ENCODE measurements around the gene CPOX.
A peak's percentile ranks its signal among the peaks of the same experiment; 100 is the strongest.

CPOX gene

GRCh38 chr3:98596541-98597500 lies 3.4 kb upstream of the CPOX start:
- DNase-seq, result peak; percentile 3

DNA sequence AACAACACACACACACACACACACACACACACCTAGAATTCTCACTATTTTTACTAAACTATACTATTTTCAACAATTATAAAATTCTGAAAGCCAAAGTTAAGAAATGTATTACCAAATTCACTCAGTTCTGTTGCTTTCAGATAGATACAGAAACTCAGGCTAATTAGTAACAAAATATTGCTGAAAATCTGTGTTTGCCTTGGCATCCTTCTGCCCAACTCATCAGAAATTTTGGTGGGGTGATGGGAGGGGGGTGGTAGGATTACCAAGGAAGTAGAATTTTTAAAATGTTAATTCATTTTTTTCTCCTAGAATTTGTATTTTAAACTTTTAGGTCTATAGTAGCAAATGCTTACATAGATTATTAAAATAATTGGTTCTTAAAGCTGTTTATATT lies 2.7 kb upstream of the CPOX start:
- no peak for DNase-seq

DNA sequence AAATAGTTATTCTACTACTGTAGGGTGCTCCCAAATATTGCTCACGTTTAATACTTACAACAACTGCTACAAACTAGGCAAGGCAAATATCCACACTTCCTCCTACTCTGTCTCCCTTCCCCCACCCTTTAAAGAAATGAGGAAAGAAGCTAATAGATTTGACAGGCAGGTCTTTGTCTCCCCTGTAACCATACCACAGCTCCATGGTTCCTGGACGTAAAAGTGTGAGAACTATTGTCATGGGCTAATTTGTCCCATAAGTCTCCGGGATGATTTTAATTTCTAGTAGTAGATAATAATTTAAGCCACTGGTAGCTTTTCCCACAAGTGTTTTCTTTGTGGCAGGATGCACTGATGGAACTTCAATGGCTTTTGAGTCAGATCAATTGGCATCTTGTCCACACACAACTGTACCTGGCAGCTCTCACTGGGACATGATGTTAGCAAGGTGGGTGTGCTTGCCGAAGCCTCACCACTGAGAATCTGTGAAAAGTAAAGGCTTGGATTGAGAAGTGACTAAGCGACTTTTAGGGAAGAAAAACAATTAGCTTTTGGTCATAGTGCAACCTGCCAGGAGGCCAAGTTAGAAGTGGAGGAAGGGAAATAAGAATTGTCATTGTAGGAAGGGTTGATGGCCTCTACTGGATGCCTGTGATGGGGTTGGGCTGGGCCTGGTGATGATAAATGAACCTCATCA lies 1.4 kb upstream of the CPOX start:
- DNase-seq, result no peak

DNA sequence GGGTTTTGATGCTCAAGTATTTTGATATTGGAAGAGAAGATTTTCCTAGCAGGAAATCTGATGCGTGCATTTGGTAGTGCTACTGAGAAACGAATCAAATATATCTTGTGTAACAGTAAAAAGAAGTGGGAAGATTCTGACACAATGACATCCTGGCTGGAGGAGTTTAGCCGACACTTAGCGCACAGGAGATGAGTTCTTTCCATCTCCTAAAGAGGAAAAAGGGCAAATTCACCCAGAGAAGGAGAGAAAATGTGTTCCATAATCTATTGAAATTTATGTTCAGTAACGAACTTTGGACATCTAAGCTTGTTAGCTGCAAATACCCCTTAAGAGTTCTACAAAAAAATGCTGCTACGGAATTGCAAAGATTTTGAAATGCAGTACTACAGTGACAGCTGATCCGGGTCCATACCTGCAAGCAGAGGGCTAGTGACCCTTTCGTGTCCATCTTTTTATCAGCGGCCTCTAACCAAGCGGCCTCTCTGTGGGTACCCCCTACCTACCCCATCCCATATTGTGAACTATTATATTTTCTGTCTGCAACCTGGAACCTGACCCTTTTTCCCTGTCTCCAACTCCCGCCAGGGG lies 971 bp downstream of the CPOX start:
- DNase-seq, result no peak

- no peak for DNase-seq
Observed at GRCh38 chr3:98589331-98590036, 3.9 kb downstream of the CPOX start.

DNA sequence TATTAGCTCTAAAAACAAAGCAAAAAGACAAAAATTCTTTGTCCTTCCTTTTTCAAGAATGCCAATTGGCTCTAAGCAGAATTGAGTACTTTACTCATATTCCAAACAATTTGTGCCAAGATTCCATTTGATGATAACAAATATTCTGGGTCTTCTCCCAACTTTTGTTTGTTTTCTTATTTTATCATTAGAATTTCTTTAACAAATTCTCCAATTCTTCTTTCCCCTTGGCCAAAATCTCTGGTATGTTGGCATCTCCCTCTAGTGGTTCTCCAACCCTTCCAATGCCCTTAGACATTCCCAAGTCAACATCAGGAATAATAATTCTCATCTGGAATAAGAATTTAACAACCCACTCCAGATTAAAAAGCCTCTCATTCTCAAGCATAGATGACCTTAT lies 5.3 kb downstream of the CPOX start:
- DNase-seq, result no peak

DNA sequence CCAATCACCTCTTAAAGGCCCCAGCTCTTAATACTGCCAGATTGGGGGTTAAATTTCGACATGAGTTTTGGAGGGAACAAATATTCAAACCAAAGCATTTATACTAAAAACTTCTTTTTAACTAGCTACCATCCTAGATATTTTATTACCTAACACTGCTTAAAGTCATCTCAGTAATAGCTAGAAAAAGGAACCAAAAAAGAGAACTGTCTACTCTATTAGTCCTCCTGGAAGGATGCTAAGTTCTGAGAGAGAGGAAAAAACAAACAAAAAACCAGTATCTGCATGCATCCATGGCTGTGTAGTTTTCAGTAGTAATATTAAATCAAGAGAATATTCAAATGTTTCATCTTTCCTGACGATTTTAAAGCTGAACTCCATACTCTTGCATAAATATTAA lies 5.8 kb downstream of the CPOX start:
- no peak for DNase-seq

DNA sequence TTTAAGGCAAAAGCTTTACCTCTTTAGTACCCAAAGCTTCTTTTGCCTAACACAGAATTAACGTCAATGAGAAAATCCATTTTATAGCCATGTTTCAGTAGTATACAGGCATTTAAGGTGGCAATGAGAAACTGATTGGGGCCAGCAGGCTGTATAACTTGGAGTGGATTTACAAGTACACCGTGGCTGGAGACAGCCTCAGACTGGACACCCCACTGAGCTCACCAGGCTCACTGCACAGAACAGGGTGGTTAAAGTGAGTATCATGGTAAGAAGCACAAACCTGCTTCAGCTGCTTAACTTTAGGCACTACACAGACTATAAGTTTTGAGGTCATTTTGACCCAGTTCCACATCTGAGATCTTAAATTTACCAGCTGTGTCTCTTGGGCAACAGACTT lies 8.9 kb downstream of the CPOX start:
- DNase-seq, result no peak

DNA sequence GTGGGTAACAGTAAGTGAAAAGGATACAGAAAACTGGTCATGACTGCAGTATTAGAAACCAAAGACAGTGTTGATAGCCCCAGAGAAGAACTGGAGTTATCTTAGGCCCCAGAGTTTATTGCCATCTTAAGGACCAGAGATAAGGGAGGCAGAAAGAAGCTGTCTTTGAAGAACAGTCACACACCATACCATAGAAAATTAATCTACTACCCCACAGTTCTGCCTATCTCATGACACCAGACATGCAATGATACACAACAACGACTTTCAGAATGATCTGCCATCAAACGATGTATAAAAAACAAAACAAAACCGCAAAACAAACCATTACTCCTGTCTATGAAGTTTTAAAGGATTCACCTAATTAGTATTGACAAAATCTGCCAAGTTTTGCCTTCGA lies 9.6 kb downstream of the CPOX start:
- DNase-seq, result no peak

DNA sequence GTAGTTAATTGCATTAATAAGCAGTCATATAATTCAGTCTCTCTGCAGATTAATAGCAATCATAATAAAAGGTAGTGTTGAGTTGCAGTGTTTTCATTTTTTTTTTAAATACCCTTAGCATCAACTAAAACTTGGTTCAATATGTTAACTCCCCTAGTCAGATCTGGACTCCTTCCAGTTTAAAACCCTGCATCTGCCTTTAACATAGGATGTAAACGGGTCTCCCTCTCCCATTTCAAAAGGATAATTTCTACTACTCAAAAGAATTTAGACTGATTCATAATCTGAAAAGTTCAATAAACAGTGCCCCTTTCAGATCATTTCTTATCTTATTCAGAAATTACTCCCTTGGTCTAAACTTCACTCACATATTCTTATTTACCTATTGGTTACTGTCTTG lies 11.4 kb downstream of the CPOX start:
- no peak for DNase-seq

DNA sequence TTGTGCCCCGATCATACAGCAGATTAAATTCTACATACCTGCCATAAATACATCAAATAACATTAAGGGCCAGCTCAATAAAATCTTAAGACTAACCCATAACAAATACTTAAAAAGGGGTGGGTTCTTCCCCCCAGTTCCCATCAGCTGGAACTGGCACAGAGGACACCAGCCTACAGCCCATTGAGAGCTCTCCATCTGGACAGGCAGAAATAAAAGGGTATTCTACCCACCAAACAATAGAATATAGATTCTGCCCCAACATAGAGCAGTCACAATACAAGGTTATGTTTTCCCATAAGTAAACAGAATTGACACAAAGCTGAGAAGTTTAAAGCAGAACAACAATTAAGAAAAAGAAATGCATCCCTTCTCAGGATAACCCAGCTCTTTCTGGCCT lies 11.9 kb downstream of the CPOX start:
- DNase-seq, result no peak

DNA sequence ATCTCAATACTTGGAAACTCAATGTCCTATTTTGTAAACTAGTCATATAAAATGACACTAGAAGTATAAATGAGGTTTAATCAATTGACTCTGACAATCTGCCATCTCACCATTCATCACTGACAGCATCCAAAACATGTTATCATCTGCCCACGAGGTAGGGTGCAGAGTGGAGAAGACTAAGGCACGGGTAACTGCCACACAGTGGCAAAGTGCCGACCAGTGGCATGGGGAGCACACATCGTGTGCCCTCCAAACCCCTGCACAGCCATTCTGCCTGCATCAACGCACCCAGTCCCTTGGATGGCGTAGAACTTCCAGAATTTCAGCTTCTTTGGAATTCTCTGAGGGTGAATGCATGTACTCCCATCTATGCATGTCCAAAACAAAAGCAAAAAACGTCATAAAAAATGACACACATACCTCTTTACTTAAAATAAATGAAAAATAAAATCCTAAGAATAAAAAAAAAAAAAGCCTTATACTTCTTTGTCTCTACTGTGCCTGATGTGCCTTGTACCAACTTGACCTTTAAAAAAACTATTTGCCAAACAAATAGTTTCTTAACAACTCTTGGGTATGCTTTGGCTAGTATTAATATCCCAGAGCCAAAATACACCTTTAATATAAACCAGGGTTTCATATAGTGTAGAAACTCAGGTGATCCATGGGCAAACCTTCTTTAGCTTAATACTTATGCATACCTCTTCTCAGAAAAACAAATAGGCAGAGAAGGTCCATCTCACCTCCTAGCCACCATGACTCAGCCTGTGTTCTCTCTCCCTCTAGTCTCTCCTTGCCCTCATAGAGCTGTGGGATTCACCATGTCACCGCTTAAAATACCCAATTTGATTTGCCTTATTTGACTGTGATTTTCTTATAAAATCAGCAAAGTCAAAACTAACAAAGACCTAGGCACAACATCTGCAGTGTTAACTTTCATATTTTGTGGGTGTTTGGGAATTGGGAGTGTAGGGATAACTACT lies 12.7 kb downstream of the CPOX start:
- DNase-seq, result no peak

DNA sequence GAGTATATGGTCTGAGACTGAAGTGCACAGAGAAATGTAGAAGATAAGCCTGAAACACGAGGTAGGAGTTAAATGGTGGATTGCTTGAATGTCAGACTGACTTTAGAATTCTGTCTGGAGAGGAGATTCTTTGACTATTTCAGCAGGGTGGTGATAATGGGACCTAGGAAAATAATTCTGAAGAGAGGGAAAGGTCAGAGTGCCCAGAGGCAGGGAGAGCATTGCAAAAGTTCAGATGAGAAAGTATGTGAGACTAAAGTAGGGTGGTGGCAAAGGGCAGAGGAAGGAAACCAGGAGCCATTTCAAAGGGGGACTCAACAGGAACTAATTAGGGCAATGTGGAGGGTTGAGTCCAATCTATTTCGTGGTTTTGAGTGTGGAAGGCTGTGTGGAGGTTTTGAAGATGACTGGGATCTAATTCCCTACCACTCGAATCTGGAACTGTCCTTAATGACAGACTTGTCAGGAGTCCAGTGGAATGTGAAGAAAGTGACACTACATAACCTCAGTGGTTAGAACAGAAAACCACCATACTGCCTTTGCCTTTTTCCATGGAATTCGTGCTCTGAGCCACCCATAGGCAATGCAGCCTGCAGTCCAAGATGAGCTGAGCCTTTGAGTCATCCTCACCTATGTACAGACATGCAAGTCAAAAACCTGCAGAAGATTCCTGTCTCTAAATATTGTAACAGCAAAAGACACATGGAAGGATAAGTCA lies 16.1 kb downstream of the CPOX start:
- no peak for DNase-seq

DNA sequence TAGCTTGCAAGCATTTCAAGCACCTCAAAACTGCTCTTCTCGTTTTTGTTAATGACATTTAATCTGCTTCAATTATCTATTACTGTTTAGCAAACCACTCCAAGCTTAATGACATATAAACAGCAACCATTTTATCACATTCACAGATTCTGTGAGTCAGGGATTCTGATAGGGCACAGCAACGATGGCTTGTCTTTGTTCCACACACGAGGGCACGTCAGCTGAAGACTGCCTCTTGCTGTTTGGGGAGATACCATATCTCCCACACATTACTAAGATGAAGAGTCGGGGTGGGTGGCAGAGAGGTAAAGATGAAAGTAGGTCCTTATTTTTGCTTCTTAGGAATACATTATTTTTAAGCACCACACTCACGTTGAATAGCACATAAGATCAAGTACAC lies 19.3 kb downstream of the CPOX start:
- DNase-seq, result no peak

GRCh38 chr3:98573181-98573728 lies 20.2 kb downstream of the CPOX start:
- no peak for DNase-seq

DNA sequence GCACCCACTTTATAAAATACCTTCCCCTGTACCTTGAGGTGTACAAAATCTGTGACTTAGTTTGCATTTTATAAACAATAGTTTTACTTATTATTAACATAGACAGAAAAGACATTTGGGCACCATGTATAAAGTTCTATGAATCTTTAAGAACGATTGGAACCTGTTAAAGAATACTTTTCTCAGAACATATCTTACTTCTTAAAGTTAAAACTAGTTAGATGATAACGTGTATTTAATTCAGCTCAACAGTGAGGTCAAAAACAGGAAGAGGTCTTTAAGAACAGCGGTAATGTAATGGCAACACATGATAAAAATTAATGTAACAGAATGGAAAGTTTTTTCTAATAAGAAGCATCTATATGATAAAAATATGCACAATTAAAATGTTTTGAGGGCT lies 25.0 kb downstream of the CPOX start:
- no peak for DNase-seq

DNA sequence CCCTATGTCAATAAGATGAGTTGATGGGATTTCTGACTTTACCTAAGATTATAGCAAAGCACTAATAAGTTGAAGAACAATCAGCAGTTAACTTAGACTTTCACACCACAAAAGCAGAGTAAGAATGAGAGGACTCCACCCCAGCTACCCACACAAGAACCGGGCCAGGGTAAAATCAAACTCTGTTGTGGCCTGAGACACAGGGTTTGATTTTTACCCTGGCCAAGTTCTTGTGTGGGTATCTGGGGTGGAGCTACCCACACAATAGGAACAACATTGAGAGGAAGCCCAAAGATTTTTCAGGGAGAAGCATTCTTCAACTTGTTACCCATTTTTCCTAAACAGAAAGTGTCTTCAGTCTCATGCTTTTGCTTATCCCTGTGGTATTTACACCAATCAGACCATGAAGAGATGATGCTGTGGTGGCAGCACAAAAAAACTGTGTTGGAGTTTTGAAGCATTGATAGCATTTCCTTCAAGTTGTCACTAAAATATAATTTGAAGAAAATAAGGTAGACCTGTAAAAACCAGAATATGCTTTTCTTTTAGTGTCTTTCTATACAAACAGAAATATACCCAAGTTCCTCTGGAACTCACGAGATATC lies 25.6 kb downstream of the CPOX start:
- no peak for DNase-seq

DNA sequence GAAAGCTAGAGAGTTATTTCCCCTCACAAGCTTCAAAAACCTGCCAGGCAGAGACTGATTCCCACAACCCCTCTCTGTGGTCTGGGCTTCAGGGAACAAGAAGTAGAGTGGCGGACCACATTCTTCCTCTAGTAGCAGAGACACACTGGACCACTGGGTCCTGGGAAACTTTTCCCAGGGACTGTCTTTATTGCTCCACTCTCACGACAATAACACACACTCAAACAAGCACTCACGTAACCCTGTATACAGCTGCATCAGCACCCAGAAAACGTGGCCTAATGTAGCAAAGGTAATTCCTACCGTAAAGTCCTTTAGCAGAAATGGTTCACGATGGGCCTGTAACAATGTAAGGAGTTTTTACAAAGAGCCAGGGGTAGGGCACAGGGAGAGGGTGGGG lies 27.6 kb downstream of the CPOX start:
- no peak for DNase-seq

DNA sequence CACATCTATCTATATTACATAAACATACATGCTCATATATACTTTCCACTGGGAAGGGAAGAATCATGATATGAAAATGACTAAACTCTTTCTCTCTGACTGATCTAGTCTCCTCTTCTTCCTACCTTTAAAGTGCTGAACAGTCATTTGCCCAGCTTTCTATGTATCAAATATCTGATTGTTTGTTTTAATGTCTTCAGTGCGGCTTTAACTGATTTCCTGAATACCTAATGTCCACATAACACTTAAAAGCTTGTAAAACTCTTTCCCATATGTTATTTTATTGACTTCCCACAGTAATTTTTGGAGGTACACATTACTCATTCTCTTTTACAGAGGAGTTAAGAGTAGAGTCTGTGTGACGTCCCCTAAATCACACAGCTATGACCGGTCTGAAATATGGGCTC lies 28.2 kb downstream of the CPOX start:
- no peak for DNase-seq

All from right kidney (tissue), 1 donor.